Neural crest cell (in vitro differentiated cells): ENCODE data around the gene VAPB. TPM values are rescaled to one million over a fixed set of nuclear protein-coding genes. Genes with fewer than 3 reads are reported as not detected.

Experiments used
- DNase-seq: peaks from one replicate; pipeline ENCODE4 v3.0.0; 2021; ENCODE audit warnings: low read depth, mixed read lengths, low spot score
- H3K27ac Mint-ChIP-seq: one replicate; pipeline ENCODE4 v1.8.0; 2021; ENCODE audit warnings: mild to moderate bottlenecking, mixed read lengths; ENCODE audit not compliant: unreplicated experiment
- H3K27me3 Mint-ChIP-seq: 2 replicates; pipeline ENCODE4 v1.8.0; 2021; ENCODE audit warnings: low read depth, mild to moderate bottlenecking, mixed read lengths
- H3K36me3 Mint-ChIP-seq: 2 replicates; pipeline ENCODE4 v1.8.0; 2021; ENCODE audit warnings: low read depth, mild to moderate bottlenecking, mixed read lengths
- H3K4me1 Mint-ChIP-seq: 2 replicates; pipeline ENCODE4 v1.8.0; 2021; ENCODE audit warnings: mixed read lengths
- H3K4me3 Mint-ChIP-seq: one replicate; pipeline ENCODE4 v1.8.0; 2021; ENCODE audit warnings: mild to moderate bottlenecking, mixed read lengths
- H3K9me3 Mint-ChIP-seq: 2 replicates; pipeline ENCODE4 v1.8.0; 2021; ENCODE audit warnings: mixed read lengths
- total RNA-seq: library from RNA; stranded (reverse); gene quantifications from 2 replicates; pipeline ENCODE4 v1.2.1, GENCODE V29; 2021
- TF ChIP-seq, protein P1 (sequence below): fragments of 200-600 bp; sonication (generic); conservative IDR thresholded peaks from 2 replicates; pipeline ENCODE4 v1.5.0; 2021; ENCODE audit warnings: antibody characterized with exemption, mild to moderate bottlenecking

VAPB gene
- total RNA-seq, 1 donor from 2014 or later = 57.7 TPM

DNA sequence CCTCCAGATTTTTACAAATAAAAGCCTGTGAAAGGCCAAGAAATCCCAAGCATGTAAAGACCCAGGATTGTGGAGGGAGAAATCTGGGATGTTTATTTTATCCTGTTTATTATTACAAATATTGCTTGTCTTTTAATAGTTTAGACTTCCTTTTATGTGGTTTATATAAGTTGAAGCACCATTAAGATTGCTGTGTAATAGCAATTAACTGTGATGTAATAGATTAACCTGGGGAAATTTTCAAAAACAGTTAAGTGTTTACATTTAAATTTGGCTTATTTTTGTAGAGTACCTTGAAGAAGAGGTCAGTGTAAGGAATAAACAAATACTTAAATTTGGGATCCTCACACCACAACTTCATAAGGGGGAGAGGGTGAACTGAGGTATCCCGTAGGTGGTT lies 27.0 kb downstream of the VAPB start:
- no peak for DNase-seq
- TF ChIP-seq, protein P1, sequence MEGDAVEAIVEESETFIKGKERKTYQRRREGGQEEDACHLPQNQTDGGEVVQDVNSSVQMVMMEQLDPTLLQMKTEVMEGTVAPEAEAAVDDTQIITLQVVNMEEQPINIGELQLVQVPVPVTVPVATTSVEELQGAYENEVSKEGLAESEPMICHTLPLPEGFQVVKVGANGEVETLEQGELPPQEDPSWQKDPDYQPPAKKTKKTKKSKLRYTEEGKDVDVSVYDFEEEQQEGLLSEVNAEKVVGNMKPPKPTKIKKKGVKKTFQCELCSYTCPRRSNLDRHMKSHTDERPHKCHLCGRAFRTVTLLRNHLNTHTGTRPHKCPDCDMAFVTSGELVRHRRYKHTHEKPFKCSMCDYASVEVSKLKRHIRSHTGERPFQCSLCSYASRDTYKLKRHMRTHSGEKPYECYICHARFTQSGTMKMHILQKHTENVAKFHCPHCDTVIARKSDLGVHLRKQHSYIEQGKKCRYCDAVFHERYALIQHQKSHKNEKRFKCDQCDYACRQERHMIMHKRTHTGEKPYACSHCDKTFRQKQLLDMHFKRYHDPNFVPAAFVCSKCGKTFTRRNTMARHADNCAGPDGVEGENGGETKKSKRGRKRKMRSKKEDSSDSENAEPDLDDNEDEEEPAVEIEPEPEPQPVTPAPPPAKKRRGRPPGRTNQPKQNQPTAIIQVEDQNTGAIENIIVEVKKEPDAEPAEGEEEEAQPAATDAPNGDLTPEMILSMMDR = no peak
- Mint-ChIP-seq H3K36me3 (peaks cover 25% of the 10 kb centered on the region), H3K27me3 (no peaks in the 10 kb centered on the region), H3K9me3 (peaks cover 3% of the 10 kb centered on the region), H3K4me1 (peaks cover 10% of the 10 kb centered on the region), H3K27ac (peak overlapping the region; percentile 11), H3K4me3 (no peak overlapping the region)

DNA sequence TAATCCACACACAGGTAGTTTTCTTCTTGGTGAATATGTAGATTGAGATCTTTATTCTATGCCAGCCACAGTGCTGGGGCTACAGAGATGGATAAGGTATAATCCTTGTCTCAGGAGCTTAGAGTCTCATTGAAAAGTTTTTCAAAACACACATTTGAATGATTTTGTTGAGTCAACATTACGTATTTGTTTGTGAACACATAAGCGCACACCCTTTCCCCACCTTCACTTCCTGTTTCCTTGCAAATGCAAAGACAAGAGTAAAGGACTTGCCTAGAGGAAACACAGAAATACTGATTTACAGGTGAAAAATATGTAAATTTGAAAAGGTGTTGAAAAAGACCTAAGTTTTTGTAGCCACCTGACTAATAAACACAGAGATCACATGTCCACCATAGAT lies 27.8 kb downstream of the VAPB start:
- Mint-ChIP-seq H3K36me3 (peaks cover 23% of the 10 kb centered on the region), H3K27me3 (no peaks in the 10 kb centered on the region), H3K9me3 (peaks cover 3% of the 10 kb centered on the region), H3K27ac (no peak overlapping the region), H3K4me3 (no peak overlapping the region), H3K4me1 (peaks cover 10% of the 10 kb centered on the region)
- TF ChIP-seq, protein P1 = no peak
- no peak for DNase-seq

DNA sequence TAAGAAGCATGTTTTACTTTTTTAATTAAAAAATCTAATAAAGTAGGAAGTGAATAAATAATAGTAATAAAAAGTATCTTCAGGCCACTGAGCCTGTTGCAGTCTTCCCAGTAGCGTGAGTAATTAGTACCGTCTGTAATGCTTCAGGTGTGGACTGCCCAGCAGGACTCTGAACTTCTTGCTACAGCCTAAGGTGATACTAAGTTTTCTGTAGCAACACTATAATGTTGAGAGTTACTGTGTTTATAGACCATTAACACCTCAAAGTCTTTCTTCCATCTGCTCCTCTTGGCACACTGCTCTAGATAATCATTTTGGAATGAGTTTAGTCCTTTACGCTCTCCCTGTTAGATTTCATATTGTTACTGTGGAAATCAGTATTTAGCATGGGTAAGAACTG lies 28.4 kb downstream of the VAPB start:
- H3K4me3 Mint-ChIP-seq = no peak overlapping the region
- peaks cover 21% of the 10 kb centered on the region for H3K36me3 Mint-ChIP-seq
- no peak for DNase-seq
- peaks cover 3% of the 10 kb centered on the region for H3K9me3 Mint-ChIP-seq
- no peak overlapping the region for H3K27ac Mint-ChIP-seq
- no peaks in the 10 kb centered on the region for H3K27me3 Mint-ChIP-seq
- H3K4me1 Mint-ChIP-seq = peaks cover 10% of the 10 kb centered on the region
- TF ChIP-seq, protein P1 = no peak

DNA sequence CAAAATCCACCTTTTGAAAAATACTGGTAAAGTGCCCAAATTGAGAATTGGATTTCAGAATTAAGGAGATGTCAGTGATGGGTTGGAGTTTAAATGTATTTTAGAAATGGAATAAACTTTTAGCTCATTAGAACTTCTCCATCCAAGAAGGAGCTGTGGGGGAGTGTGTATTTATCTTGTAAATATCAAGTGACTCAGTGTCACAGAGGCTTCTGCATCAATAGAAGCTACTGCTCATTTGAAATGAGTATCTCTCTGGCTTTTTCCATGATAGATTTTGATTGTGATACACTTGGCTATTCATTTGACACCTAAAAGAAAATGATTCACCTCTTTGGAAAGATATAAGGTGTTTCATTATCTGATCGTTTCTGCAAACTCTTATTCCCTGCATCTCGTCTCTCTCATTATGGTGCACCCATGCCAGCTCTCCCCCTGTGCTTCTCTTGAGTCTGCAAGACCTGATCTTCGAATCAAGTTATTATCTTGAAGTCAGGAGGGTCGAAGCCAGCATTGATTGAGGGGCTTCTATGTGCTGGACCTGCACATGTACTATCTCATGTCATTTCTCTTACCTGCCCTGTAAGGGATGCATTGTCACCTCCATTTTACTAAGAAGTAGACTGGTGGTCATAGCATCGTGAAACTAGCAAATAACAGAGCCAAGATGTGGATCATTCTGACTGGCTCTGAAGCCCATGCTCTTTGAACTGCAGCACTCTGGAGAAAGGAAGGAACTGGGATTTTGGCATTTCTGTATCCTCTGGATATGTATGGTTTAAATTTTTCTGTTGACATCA lies 30.1 kb downstream of the VAPB start:
- H3K9me3 Mint-ChIP-seq = peaks cover 3% of the 10 kb centered on the region
- TF ChIP-seq, protein P1 = no peak
- peaks cover 13% of the 10 kb centered on the region for H3K4me1 Mint-ChIP-seq
- no peak for DNase-seq
- peaks cover 22% of the 10 kb centered on the region for H3K36me3 Mint-ChIP-seq
- H3K4me3 Mint-ChIP-seq = no peak overlapping the region
- no peak overlapping the region for H3K27ac Mint-ChIP-seq
- H3K27me3 Mint-ChIP-seq = no peaks in the 10 kb centered on the region

DNA sequence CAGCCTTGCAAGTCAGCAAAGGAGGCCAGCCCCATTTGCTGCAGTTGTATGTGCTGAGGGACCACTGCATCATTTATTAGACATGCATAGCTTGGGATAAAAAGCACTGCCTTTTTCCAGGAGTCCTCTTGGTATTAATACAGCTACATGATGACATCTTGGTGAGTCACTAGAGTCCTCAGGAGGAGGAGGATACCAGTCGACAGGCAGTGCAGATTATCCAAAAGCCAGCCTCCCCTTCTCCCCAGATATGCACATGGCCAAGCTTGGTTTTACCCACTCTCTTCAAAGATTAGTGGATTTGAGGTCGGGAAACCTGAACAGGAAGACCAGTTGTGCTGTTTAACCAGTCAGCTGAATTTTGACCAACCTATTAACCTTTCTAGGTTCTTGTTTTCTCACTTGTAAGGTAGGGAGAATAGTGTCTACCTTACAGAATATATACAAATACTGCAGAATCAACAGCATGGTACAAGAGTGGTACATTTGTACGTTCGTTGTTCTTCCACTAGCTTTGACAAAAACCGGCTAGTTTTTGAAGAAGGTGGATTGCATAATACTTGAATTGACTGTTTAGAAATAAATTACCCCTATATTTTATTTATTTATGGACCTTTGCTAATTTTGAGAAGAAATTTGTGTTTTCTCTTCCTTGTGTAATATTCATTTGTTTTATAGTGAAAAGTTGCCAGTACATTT lies 31.9 kb downstream of the VAPB start:
- H3K4me1 Mint-ChIP-seq = peaks cover 16% of the 10 kb centered on the region
- H3K9me3 Mint-ChIP-seq = no peaks in the 10 kb centered on the region
- H3K27ac Mint-ChIP-seq = no peak overlapping the region
- H3K36me3 Mint-ChIP-seq = peaks cover 22% of the 10 kb centered on the region
- no peak for DNase-seq
- TF ChIP-seq, protein P1 = no peak
- H3K27me3 Mint-ChIP-seq = no peaks in the 10 kb centered on the region
- no peak overlapping the region for H3K4me3 Mint-ChIP-seq
